Right cardiac atrium (tissue), 5 donors: ENCODE data around the gene URM1. TPM values are rescaled to one million over a fixed set of nuclear protein-coding genes. Genes with fewer than 3 reads are reported as not detected.

Source experiments
- ATAC-seq, 2 donors: fragments of 200-7000 bp; cut with Tn5 transposase; one replicate each; pipeline versions ENCODE4 v1.8.0 to v1.9.1; 2020; ENCODE audit warnings: moderate library complexity in 2 of 2, mild to moderate bottlenecking in 1 of 2
- DNase-seq, 3 donors: peaks; one replicate each; pipeline ENCODE4 v3.0.0-alpha.2; 2020
- H3K27ac ChIP-seq: one replicate; pipeline ENCODE4 v1.5.1; 2013; ENCODE audit warnings: mild to moderate bottlenecking, low read length, control low read depth, moderate library complexity
- H3K27me3 ChIP-seq: one replicate; pipeline ENCODE4 v1.6.1; 2013; ENCODE audit not compliant: control insufficient read depth, insufficient read depth
- H3K4me1 ChIP-seq: one replicate; pipeline ENCODE4 v1.6.1; 2013; ENCODE audit warnings: low read length; ENCODE audit not compliant: control insufficient read depth, insufficient read depth
- H3K4me3 ChIP-seq: one replicate; pipeline ENCODE4 v1.5.1; 2013; ENCODE audit warnings: low read length, control low read depth
- H3K9me3 ChIP-seq: one replicate; pipeline ENCODE4 v1.6.1; 2013; ENCODE audit warnings: low read length; ENCODE audit not compliant: control insufficient read depth
- WGBS: extraction: QIAGEN DNeasy Blood & Tissue Kit; methylation state at CpG from one replicate; pipeline ENCODE4 v1.1.7; 2013; 5-methylcytosine and 5-hydroxymethylcytosine counted together
- intact Hi-C, 4 donors: fragments of 100-400 bp; cut with DNase I; formaldehyde crosslinking; loops; one replicate each; pipeline versions ENCODE4 v1.11.0 to v1.14.0; 2022 to 2023
- polyA plus RNA-seq: library from polyadenylated mRNA; stranded (reverse); fragments of 200-250 nt; gene quantifications from one replicate; pipeline ENCODE4 v1.2.3, GENCODE V29; 2013
- total RNA-seq, 4 donors: library from RNA; stranded (reverse); fragmentation: NEBNext Ultra II Directional; extraction: Animal tissue kit (Norgen Biotek cat#: 25700); gene quantifications; one replicate each; pipeline ENCODE4 v1.2.1, GENCODE V29; 2021
- donor health status: healthy with polysubstance abuse.
- donor health status: DM: no; HTN: yes; CAD: no.
- donor health status: DM: no; HTN: no; CAD: no.
- donor health status: DM: no; HTN: yes; CAD: no; lungs with severe emphysema.
- donor health status: DM: yes; HTN: yes; CAD: no.

URM1 gene
- total and polyA plus RNA-seq, 5 donors = 44.2 to 57.4 (median 50.5) TPM

GRCh38 chr9:128394379-128395168, 23.4 kb downstream of the URM1 start:
- no peaks in the 10 kb centered on the region for H3K27me3 ChIP-seq
- DNase-seq (no peak), ATAC-seq (no peak)
- peaks cover 5% of the 10 kb centered on the region for H3K4me1 ChIP-seq
- H3K4me3 ChIP-seq = no peak overlapping the region
- 46% methylated on average over 9 of the region's 9 CpGs for WGBS
- no peak overlapping the region for H3K27ac ChIP-seq
- intact Hi-C loops = no loop called here
- no peaks in the 10 kb centered on the region for H3K9me3 ChIP-seq

DNA sequence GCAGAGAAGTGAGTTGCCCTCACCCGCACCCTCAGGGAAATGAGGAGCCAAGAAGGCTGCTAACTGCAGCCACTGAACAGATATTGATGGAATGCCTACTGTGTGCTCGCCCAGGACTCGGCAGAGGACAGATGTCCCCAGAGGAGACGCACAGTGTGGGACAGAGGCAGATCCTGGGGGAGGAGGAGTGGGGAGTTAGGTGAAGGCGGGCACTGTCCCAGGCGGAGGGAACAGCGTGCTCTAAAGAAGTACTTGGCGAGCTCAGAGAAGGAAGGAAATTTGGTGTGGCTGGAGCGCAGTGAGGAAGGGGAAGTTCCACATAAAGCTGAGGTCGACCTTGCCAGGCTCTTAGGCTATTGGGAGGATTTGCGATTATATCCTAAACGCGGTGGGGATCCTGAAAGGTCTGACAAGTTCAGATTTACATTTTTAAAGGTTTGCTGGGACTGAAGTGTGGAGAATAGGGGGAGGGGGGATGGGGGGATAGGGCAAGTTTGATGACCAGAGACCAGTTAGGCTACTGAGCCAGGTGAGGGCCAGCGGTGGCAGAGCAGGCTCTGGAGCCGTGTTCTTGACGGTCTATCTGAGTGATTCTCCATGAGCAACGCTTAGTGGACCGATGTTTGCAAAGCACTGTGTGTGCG, 25.9 kb downstream of the URM1 start:
- peak overlapping the region; percentile 13 for H3K4me3 ChIP-seq
- peak in 2 of 3 donors; percentile 30 to 70 for DNase-seq
- H3K27ac ChIP-seq = peak overlapping the region; percentile 69
- peaks cover 5% of the 10 kb centered on the region for H3K4me1 ChIP-seq
- 4% methylated on average over 19 of the region's 19 CpGs for WGBS
- intact Hi-C loops = no loop called here
- ATAC-seq = peak; percentile 45 to 71
- no peaks in the 10 kb centered on the region for H3K9me3 ChIP-seq
- H3K27me3 ChIP-seq = no peaks in the 10 kb centered on the region

DNA sequence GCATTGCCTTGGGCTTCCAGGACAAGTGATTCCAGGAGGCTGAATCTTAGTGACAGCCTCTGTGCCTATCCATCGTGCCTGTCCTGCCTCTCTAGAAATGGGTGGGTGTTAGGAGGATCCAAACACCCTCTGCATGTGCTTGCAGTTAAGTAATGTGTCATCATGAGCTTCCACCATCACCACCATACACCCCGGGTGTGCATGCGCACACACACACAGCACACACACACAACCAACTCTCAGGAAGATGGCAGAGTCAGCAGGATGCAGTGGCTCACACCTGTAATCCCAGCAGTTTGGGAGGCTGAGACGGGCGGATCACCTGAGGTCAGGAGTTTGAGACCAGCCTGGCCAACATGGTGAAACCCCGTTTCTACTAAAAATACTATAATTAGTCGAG, 26.7 kb downstream of the URM1 start:
- Histone ChIP-seq H3K4me3 (no peak overlapping the region), H3K27ac (peak overlapping the region; percentile 69), H3K27me3 (no peaks in the 10 kb centered on the region), H3K4me1 (peaks cover 5% of the 10 kb centered on the region), H3K9me3 (no peaks in the 10 kb centered on the region)
- 65% methylated on average over 7 of the region's 7 CpGs for WGBS
- no peak for ATAC-seq
- no peak for DNase-seq
- intact Hi-C loops = no loop called here

- DNase-seq = no peak
- H3K27me3 ChIP-seq = no peaks in the 10 kb centered on the region
- H3K9me3 ChIP-seq = no peaks in the 10 kb centered on the region
- H3K4me1 ChIP-seq = peaks cover 5% of the 10 kb centered on the region
- H3K4me3 ChIP-seq = no peak overlapping the region
- intact Hi-C loops = no loop called here
- H3K27ac ChIP-seq = no peak overlapping the region
- WGBS = 72% methylated on average over 3 of the region's 3 CpGs
- ATAC-seq = no peak
These were observed 28.7 kb downstream of the URM1 start for GRCh38 chr9:128399861-128400260.

GRCh38 chr9:128404560-128404959, 33.4 kb downstream of the URM1 start:
- intact Hi-C loops = no loop called here
- no peak for DNase-seq
- Histone ChIP-seq H3K4me1 (no peaks in the 10 kb centered on the region), H3K4me3 (no peak overlapping the region), H3K27me3 (no peaks in the 10 kb centered on the region), H3K9me3 (no peaks in the 10 kb centered on the region), H3K27ac (no peak overlapping the region)
- no peak for ATAC-seq
- 86% methylated on average over 5 of the region's 5 CpGs for whole genome bisulfite sequencing

DNA sequence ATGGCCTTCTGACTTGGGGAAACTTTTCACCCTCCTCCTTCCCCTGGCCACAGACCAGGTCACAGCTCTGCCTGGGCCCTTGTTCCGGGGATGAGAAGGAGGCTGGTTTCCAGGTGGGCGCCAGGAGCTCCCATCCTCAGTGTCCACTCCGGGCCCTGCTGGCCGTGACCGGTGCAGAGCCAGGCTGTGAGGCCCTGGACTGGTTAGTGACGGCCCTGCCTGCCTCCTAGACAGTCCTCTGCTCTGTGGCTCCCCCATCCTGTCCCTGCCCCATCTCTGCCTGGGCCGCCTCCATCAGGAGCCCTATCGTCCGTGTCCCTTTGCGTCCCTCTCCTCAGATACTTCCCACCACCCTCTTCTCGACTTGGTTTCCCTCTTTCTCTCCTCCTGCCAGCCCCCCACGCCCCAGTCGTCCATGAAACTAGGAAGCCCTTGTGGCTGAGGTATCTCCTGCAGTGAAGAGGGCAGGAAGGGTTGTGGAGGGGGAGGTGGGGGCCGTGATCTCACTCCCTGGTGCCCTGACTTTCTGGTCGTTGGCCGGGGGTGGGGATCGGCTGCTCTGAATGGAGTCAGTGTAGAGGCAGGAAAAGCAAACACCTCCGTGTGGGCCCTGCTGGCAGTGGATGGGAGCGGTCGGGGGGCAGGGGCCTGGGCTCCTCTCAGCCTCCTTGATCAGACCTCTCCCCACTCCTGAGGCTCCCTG, 34.1 kb downstream of the URM1 start:
- intact Hi-C loops = no loop called here
- Histone ChIP-seq H3K9me3 (no peaks in the 10 kb centered on the region), H3K4me3 (no peak overlapping the region), H3K27ac (no peak overlapping the region), H3K4me1 (no peaks in the 10 kb centered on the region), H3K27me3 (no peaks in the 10 kb centered on the region)
- peak in 1 of 3 donors; percentile 17 for DNase-seq
- WGBS = 59% methylated on average over 20 of the region's 20 CpGs
- no peak for ATAC-seq

DNA sequence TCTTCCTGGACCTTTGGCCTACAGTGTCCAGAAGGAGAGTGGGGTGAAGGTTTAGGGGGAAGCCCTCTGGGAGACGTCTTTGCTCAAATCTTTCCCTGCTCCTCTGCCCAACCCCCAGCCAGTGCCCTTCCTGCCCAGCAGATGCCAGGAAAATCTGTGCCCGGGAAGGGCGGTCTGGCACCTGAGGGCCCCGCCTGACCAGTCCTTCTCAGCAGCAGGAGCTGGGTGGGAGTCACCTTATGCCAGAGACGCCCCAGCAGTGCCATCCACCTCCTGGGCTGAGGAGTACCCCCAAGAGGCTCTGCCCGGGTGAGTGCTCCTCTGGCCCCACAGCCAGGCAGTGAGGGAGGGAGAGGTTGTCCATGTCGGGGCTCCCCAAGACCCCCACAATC, 34.6 kb downstream of the URM1 start:
- no peaks in the 10 kb centered on the region for H3K27me3 ChIP-seq
- WGBS = 71% methylated on average over 7 of the region's 7 CpGs
- ATAC-seq (peak; percentile 13 to 19), DNase-seq (peak in 1 of 3 donors; percentile 25)
- no peaks in the 10 kb centered on the region for H3K4me1 ChIP-seq
- H3K4me3 ChIP-seq = no peak overlapping the region
- intact Hi-C loops = no loop called here
- H3K9me3 ChIP-seq = no peaks in the 10 kb centered on the region
- H3K27ac ChIP-seq = no peak overlapping the region

DNA sequence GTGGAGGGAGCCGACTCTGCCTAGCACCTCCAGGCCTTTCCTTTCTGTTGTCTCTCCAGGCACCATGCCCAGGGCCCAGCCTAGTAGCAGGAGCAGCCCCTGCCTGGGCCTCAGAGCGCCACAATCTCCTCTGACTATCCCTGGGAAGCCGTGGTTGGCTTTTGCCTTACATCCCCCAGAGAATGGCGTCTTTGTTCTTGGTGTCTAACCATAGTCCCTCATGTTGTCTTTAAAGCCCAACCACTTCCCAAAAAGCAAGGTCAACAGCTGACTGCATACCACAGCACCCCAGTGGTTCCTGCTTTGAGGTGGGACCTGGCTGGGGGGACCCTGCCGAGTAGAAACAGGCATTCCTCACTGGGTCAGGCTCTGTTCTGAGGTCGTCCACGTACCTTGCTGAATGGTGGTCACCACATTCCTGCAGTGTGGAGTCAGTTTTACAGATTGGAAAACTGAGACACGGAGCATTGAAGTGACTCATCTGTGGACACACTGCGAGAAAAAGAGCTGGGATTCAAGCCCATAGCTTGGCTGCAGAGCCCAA, 35.7 kb downstream of the URM1 start:
- no peak overlapping the region for H3K4me3 ChIP-seq
- H3K27me3 ChIP-seq = no peaks in the 10 kb centered on the region
- H3K4me1 ChIP-seq = no peaks in the 10 kb centered on the region
- whole genome bisulfite sequencing = 65% methylated on average over 9 of the region's 9 CpGs
- ATAC-seq (no peak), DNase-seq (no peak)
- intact Hi-C loops = no loop called here
- no peak overlapping the region for H3K27ac ChIP-seq
- no peaks in the 10 kb centered on the region for H3K9me3 ChIP-seq

DNA sequence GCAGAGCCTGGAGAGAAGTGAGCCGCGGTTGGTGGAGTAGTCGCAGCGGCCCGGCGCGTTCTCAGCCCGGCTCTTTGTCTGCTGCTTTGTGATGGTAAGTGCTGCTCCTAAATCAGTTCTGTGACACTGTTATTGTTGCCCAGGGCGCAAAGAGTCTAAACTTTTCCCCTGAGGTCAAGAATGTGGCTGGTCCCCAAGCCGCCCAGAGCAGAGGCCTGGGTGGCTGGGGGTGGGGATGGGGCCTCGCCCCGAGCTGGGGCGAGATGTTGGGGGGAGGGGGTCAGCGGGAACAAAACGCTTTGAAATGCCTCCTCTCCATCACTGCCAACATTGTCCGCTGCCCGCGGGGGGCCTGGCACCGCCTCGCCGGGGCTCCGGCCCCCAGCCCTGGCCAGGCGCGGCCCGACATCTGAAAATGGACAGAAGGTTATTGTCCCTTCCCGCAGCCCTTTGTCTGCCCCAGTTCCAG, 37.8 kb downstream of the URM1 start:
- WGBS = 35% methylated on average over 26 of the region's 26 CpGs
- Histone ChIP-seq H3K9me3 (no peaks in the 10 kb centered on the region), H3K4me3 (no peak overlapping the region), H3K27ac (no peak overlapping the region), H3K4me1 (no peaks in the 10 kb centered on the region), H3K27me3 (no peaks in the 10 kb centered on the region)
- intact Hi-C loops = no loop called here
- ATAC-seq (no peak), DNase-seq (no peak)

- 58% methylated on average over 8 of the region's 8 CpGs for WGBS
- DNase-seq (peak in 1 of 3 donors; percentile 14), ATAC-seq (no peak)
- no peak overlapping the region for H3K4me3 ChIP-seq
- intact Hi-C loops = no loop called here
- no peaks in the 10 kb centered on the region for H3K4me1 ChIP-seq
- no peak overlapping the region for H3K27ac ChIP-seq
- no peaks in the 10 kb centered on the region for H3K27me3 ChIP-seq
- H3K9me3 ChIP-seq = no peaks in the 10 kb centered on the region
These were observed 38.3 kb downstream of the URM1 start for GRCh38 chr9:128409450-128409849.

DNA sequence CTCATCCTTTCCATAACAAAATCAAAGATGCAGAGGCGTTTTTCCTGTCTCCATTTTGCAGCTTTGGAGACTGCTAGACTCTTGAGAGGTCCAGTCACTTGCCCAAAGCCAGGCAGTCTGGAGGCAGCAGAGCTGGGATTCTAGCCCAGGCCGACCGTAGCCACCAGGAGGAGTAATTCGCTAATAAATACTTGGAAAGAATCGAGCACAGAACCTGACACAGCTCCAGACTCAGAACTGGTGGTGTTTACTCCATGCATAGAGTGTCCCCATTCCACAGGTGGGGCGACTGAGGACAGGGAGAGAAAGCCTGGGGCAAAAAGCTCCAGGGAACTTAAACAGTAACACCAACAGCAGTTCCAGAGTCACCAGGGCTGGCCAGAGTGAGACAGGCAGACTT, 38.8 kb downstream of the URM1 start:
- intact Hi-C loops = loop anchor here in 3 of 4 donors (5.0 to 10.0 kb wide), 2 partner anchors 45 to 53 kb away; no protein-coding TSS in a partner anchor
- WGBS = 28% methylated on average over 6 of the region's 6 CpGs
- ATAC-seq = no peak

More for the DNA sequence above, 38.8 kb downstream of the URM1 start:
- H3K9me3 ChIP-seq = no peaks in the 10 kb centered on the region
- no peaks in the 10 kb centered on the region for H3K27me3 ChIP-seq
- H3K4me1 ChIP-seq = no peaks in the 10 kb centered on the region
- H3K27ac ChIP-seq = no peak overlapping the region
- DNase-seq = peak in 1 of 3 donors; percentile 37
- H3K4me3 ChIP-seq = no peak overlapping the region
